Measurements from ENCODE around the gene CRTC1.
"Not testable (repeated sequence)": the region's sequence is repeated elsewhere in the genome, so short reads cannot be mapped to it uniquely, and the experiment has no call there.

The CRTC1 gene

DNA sequence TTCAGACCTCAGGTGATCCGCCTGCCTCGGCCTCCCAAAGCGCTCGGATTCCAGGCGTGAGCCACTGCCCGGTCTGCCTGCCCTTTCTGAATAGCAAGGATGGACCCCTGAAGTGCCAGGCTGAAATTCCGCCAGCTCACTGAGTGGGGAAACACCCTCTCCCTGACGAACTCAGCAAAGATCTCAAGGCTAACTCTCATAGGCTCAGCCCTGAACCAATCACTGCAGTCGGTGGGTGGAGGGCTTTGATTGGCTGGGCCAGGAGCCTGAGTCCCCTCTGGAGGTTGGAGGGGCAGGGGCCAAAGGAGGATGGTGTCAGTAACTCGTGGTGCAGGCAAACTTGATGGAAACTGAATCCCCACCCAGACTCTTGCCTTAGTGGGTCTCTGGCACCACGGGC lies 118.9 kb downstream of the CRTC1 start:
- DNase-seq (ENCODE audit: low read depth in 2 of 2): no peak

GRCh38 chr19:18803550-18804138 lies 120.2 kb downstream of the CRTC1 start:
- DNase-seq (ENCODE audit: low read depth in 2 of 2): no peak

- DNase-seq (ENCODE audit: low read depth in 2 of 2): no peak
These were observed 120.7 kb downstream of the CRTC1 start for GRCh38 chr19:18804139-18804601.

DNA sequence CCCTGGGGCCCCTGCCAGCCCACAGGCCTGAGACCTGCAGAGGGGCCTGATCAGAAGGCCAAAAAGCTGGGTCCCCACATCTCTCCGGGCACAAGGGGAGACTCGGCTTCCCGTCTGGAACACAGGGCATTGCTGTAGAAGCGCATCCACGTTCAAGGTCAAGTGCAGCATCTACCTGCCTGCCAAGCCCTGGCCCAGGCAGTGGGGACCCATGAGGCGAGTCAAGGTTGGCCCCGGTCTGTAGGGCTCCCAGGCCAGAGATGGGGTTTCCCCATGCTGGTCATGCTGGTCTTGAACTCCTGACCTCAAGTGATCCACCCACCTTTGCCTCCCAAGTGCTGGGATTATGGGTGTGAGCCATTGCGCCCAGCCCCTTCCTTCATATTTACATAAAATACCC lies 121.2 kb downstream of the CRTC1 start:
- DNase-seq (ENCODE audit: low read depth in 2 of 2): no peak

- DNase-seq (ENCODE audit: low read depth in 2 of 2): peak in 1 of 2 experiments; percentile 28
These were observed 124.4 kb downstream of the CRTC1 start for GRCh38 chr19:18807861-18808331.

- peak; percentile 38 to 44 for DNase-seq (ENCODE audit: low read depth in 2 of 2)
These were observed 125.8 kb downstream of the CRTC1 start for GRCh38 chr19:18809149-18809868.

- not testable (repeated sequence) for DNase-seq (ENCODE audit: low read depth in 2 of 2)
These were observed 128.2 kb downstream of the CRTC1 start for GRCh38 chr19:18811638-18812037.

DNA sequence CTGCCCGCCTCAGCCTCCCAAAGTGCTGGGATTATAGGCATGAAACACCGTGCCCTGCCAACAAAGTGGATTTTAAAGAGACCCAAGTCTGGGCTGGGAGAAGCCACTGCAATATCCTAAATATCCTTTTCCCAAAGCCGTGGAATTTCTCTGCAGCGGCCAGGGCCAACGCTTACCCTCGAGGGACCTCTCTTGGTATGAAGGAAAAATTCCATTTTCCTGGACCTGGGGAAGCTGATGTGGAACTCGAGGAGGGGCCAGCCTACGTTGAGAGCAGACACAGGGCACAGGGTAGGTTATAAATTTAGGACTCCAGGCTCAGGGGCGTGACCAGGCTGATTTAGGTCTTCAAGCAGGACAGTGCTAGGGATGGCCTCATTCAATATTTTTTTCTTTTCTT lies 130.6 kb downstream of the CRTC1 start:
- DNase-seq (ENCODE audit: low read depth in 2 of 2): peak; percentile 20 to 25

DNA sequence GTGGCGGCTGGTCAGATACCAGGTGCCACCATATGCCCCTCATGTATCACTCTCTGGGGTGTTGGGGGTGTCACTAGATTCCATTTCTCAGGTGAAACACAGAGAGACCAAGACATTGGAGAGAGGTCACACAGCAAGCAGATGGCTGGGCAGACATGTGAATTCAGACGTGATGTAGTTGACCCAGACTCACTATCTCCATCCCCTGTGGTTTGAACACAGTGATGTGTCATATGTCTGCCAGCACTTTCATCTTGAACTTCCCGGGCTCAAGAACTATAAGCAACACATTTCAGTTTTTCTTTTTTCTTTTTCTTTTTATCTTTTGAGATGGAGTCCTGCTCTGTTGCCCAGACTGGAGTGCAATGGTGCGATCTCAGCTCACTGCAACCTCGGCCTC lies 132.2 kb downstream of the CRTC1 start:
- no peak for DNase-seq (ENCODE audit: low read depth in 2 of 2)

- not testable (repeated sequence) for DNase-seq (ENCODE audit: low read depth in 2 of 2)
These were observed 133.2 kb downstream of the CRTC1 start for GRCh38 chr19:18816645-18817044.

DNA sequence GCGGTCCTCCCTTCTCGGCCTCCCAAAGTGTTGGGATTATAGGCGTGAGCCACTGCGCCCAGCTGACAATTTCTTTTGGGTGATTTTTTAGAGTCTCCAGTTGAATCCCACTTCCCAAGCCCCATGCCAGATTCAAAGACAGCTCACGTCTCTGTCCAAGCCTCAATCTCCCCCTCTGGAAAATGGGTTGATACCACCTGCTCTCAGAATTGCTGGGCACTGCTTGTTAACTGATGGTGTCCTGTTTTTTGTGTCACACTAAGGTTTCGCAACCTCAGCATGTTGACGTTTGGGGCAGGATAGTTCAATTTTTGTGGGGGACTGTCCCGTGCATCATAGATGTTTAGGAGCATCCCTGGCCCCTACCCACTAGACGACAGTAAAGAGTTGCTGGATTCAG lies 134.1 kb downstream of the CRTC1 start:
- DNase-seq (ENCODE audit: low read depth in 2 of 2): no peak

GRCh38 chr19:18828786-18829185 lies 145.3 kb downstream of the CRTC1 start:
- DNase-seq (ENCODE audit: low read depth in 2 of 2): no peak

DNA sequence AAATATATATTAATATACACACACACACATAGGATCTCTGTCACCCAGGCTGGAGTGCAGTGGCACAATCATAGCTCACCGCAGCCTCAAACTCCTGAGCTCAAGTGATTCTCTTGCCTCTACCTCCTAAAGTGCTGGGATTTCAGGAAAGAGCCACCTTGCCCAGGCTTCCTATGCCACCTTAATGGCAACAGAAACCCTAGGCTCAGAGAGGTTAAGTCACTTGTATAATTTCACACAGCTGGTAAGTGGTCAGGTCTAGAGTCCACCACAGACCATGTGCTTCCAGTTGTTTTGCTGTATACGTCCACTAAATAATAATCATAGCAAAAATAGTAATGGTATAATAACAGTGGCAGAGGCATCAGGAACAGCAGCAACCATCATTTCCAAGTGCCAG lies 147.0 kb downstream of the CRTC1 start:
- no peak for DNase-seq (ENCODE audit: low read depth in 2 of 2)

DNA sequence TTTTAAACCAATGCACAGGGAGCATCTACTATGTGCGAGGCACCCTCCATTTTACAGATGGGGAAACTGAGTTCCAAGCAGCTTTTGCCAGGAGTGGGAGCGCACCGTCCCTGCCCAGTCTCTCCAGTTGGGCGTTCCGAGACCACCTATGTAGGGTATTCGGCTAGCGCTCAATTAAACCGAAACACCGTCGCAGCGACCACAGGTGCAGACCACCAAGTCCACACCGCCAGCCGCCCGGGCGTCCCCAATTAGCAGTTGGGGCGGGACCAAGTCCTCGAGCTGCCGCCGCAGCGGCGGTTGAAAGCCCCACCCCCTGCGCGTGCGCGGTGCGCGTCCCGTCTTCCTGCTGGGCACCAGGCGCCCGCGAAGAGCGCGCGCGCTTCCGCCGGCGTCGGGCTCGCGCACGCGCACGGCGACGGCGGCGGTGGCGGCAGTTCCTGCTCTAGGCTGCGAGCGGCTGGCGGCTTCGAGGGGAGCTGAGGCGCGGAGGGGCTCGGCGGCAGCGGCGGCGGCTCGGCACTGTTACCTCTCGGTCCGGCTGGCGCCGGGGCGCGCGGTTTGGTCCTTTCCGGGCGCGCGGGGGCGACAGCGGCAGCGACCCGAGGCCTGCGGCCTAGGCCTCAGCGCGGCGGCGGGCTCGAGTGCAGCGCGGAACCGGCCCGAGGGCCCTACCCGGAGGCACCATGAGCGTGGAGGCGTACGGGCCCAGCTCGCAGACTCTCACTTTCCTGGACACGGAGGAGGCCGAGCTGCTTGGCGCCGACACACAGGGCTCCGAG lies 148.2 kb downstream of the CRTC1 start, which contains the start of gene UPF1:
TSS of gene UPF1 (plus strand) at position 436 of the 782 bp plus-strand sequence. CDS start at position 687, 251 bp downstream.
- DNase-seq (ENCODE audit: low read depth in 2 of 2): peak; percentile 77 to 79
